Activated naive CD8-positive, alpha-beta T cell treated with anti-CD3 and anti-CD28 coated beads, Interleukin-2, amount 50 U/mL, for 16 hours (primary cell): ENCODE results near the gene HMGA1.

Experiments
- DNase-seq: peaks from one replicate; pipeline ENCODE4 v3.0.0-alpha.2; 2020; ENCODE audit warnings: low read depth, low spot score

HMGA1 gene

DNA sequence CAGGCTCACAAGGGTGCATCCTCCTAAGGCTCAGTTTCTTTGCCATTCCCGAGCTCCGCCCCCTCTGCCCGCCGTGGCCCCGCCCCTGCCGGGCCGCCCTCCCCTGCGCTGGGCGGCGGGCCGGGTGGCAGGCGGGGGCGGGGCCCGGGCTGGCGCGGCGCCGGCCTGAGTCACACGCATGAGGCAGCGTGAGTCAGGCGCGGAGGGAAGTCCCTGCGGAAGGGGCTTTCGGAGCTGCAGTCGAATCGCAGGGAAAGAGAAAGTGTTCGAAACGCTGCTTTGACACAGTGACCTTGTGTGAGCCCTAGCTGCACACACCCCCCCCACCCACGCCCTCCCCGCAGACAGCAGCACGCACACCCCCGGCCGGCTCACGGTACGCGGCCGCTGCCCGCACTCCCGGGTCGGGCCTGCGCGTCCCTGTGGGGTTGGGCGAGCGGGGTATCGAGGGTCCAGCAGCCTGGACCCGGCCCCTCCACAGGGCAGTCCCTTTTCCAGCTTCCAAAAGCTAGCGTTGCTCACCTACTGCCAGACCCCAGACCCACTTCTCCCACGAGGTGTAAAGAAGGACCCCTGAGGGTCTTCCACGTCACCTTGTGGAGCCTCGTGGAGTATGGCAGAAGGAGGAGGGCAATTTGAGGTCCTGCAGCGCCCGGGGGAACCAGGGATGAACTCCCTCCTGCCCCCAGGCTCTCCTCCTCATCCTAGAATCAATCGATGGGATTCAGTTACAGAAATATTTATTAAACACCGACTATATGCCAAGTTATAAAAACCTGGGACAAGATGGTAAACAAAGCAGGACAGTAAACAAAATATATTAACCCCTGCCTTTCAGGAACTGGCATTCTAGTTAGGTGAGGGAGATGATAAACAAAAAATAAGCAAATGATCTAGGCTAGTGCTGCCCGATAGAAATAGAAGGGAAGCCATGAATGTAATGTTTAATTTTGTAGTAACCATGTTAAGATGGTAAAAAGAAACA is 12.4 kb upstream of the HMGA1 start:
- peak; percentile 86 for DNase-seq

DNA sequence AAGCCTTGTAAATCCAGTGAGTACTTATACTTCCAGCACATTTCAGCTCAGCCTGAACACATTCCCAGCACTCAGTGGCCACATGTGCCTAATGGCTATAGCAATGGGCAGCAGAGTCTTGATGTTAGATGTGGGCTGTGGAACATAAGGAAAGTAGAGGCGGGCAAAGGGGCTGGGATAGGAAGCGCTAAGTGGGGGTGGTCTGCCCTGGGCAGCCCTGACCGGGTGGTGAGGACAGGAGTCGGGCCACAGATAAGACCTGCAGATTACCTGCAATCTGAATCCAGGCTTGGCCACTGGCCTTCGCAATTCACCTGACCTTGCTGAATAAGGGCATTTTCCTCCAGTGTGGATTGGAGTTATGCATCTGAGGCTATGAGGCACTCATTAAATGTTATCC is 11.1 kb upstream of the HMGA1 start:
- DNase-seq = no peak

DNA sequence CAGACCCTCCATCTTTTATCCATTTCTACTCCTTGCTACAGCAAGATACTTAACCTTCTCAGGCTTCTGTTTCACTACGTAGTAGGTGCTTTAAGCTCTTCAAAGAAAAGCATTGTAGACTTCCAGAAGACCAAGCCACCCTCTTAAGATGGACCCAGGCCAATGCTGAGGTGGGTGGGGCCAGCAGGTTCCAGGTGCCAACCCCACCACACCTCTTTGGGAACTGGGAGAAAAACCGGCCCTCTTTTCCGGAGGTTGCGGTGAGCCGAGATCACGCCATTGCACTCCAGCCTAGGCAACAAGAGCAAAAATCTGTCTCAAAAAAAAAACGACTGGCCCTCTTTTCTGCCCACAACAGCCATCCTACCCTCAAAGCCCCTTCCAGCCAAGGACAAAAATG is 10.6 kb upstream of the HMGA1 start:
- DNase-seq = no peak

DNA sequence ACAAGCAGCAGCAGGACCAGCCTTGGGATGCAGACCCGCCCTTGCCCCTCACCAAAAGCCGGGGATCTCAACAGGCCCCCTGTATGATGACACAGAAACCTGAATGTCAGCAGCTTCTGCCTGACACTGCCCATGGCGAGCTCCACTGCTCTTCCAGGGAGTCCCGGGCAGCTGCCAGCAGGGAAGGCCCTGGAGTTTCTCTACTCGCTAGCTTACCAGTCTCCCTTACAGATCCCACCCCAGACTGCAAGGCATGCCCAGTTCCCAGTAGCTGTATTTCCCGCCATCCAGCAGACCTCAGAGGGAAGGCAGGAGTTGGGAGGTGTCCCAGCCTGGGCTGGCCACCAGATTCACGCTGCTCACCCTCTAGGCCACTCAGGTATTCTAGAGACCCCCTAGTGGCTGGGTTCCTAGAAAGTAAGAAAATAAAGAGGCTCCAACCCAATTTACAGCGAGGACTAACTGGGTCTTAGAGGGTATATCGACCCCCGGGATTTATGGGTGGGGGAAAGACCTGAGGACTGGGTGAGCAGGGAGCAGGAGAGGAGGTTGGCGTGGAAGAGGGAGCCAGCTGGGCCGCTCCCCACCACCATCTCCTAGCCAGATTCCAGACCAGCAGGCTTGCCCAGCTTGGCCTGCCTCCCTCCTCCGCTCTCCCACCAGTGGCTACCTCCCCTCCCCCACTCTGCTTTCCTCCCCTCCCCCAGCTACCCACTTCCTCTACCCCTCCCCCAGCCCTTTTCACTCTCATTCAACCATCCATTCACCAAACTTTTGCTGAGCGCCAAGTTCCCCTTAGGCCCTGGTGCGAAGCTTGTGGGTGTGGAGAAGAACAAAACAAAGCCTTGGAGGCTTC is 9.7 kb upstream of the HMGA1 start:
- no peak for DNase-seq

DNA sequence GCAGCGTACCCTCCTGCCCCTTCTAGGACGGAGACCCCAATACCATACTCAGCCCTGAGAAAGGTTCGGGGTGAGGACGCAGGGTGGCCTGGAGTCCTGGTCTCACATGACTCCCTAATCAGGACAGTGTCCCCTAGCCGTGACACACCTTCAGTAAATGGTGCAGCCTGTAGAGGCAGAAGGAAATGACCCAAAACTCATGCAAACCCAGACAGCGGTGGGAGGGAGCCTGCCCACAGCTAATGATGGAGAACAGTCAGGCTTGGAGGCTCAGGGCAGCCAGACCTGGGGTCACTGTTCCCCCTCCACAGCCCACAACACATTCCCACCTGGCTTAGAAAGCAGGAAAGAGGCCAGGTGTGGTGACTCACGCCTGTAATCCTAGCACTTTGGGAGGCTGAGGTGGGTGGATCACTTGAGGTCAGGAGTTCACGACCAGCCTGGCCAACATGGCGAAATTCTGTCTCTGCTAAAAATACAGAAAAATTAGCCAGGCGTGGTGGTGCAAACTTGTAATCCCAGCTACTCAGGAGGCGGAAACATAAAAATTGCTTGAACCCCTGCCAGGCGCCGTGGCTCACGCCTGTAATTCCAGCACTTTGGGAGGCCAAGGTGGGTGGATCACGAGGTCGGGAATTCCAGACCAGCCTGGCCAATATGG is 8.8 kb upstream of the HMGA1 start:
- no peak for DNase-seq

DNA sequence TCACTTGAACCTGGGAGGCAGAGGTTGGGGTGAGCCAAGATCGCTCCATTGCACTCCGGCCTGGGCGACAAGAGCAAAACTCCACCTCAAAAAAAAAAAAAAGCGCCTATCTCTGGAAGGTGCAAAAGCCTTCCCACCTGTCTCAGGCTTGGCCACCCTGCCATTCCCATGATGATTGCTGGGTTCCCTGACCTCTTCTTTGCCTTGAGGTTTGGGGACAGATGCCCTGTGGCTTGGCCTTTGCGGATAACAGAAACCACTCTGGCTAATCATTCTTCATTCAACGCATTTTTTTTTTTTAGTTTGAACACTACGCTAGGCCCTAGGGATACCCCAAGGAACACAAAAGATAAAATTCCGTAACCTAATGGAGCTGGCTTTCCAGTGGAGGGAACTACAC is 6.8 kb upstream of the HMGA1 start:
- no peak for DNase-seq

DNA sequence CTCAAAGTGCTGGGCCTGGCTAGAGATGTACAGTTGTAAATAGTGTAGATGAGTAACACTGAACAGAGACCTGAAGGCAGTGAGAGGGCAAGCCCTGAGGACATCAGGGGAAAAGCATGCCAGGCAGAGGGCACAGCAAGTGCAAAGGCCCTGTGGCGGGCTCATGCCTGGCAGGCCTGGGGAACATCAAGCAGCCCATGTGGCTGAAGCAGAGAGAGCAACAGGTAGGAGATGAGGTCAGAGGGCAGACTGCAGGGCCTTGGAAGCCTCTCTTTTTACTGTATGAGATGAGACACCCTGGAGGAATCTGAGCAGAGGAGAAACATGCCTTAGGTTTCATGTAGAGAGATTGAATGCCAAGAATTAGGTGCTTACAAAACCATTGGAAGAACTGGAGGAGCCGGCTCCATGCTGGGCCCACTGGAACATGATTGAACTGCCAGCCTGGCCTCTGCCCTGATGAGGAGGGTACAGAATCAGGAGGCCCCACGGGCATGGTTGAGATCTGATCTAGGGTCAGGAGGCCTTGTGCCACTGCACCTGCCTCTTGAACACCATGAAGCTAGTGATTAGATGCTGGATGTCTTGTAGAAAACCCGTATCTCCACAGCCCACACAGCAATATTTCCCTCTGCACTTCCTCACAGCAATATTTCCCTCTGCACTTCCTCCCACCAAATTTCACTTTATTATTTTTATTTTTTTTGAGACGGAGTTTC is 5.9 kb upstream of the HMGA1 start:
- no peak for DNase-seq

DNA sequence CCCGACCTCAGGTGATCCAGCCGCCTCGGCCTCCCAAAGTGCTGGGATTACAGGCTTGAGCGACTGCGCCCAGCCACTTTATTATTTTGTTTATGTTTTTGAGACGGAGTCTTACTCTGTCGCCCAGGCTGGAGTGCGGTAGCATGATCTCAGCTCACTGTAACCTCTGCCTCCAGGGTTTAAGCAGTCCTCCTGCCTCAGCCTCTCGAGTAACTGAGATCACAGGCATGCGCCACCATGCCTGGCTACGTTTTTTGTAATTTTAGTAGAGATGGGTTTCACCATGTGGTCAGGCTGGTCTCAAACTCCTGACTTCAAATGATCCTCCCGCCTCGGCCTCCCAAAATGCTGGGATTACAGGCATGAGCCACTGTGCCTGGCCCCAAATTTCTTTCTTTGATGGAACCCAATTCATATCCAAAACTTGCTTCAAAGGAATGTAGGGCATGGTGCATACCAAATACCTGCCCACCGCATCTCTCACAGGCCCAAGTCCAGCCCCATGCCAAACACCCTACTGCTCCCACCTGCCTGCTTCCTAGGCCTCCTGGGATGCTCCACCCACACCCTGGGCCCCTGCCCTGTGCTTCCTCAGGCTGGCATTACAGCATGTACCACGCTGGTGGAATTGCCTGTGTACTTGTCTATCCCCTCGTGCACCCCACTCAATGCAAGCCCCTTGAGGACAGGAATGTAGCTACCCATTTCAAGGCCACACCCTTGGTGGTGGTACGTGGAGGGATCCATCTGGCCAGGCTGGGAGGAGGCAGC is 4.9 kb upstream of the HMGA1 start:
- no peak for DNase-seq

DNA sequence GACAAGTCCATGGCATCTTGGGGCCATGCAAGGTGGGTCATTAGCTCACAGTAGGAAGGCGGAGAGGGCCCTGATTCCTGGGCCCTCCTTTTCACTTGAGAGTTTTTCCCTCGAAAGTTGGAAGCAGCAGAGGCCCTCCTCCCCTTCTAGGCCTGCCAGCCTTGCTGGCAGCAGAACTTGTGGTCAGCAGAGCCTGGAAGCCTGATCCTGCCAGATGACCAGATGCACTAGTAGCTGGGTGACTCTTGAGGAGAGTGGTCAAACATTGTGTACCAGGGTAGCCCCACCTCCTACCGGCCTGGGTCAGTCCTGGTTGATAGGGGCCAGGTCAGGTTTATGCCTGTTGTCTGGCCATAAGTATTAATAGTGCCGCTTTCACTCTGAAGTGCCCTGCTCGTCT is 3.8 kb upstream of the HMGA1 start:
- DNase-seq = no peak

DNA sequence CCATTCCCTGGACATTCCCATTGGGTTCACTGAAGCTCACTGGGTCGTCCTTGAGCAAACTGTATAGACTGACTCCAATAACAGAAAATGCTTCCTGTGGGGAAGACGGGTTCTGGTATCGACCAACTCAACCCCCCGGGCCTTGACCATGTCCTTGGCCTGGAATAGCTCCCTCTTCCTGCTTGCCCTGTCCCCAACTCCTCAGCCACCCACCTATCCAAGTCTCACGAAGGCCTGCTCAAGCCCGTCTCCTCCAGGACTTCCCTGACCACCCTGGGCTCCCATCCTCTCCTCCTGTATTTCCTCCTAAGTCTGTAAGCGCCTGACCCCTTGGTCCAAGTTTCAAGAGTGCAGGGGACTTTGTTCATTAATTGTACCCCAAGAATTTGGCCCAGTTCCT is 2.8 kb upstream of the HMGA1 start:
- DNase-seq = no peak

DNA sequence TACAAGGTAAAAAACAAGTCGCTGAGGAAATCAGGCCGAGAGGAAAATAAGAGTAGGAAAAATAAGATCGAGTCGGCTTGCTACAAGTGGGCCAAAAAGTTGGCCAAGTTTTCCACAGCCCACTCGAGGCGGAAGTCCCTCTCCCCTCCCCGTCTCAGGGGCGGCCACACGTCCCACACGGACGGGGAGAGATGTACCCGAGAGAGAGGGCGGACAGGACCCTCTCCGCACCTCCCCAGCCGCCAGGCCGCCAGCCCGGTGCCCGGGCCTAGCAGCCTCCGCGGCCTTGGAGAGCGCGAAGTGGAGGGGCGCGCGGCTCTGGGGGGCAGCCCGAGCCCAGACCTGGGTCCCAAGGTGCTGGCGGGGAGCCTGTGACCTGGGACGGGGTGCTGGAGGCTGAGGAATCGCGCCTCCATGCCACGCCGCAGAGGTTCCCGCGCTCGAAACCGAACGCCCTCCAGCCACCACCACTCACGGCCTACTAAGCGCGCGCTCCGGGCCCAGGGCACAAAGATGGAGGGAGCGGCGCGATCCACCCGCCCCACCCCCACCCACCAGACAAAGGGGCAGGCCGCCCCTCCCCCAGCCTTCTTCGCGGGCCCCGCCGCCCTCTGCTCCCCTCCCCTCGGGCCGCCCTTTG is 1.9 kb upstream of the HMGA1 start:
- DNase-seq = no peak

DNA sequence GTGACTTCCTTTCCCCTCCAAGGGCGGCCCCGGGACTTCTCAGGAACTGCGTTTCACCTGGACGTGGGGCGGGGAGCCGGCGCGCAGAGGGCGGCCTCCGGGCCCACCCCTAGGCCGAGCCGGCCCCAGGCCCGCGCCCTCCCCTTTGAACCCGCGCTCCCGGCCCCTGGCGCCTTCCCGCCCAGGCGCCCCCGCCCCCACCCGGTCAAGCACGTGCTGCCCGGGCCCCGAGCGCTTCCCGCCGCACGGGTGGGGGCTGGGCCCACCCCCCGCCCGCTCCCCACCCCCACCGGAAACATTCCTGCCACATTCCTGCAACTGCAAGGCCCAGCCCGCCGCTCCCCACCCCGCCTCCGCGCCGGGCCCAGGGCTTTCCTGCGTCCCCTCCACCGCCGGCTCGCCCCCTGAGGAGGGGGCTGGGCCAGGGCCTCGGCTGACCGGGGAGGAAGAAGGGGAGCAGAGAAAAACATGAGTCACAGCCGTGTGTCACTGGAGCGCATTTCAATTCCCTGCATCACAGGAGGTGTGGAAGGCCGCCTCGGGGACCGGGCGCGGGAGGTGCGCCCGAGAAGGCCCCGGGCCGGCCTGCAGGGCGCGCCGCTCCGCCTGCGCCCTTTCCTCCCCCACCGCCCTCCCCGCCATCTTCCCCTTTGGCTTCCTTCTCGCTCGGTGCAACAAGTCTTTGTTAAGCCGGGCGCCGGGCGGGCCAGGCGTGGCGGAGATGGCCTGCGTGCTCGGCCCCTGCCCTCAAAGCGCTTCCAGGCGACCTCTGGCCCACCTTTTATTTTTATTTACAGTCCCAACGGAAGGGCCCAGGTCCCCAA is 1.2 kb upstream of the HMGA1 start:
- peak; percentile 33 for DNase-seq

DNA sequence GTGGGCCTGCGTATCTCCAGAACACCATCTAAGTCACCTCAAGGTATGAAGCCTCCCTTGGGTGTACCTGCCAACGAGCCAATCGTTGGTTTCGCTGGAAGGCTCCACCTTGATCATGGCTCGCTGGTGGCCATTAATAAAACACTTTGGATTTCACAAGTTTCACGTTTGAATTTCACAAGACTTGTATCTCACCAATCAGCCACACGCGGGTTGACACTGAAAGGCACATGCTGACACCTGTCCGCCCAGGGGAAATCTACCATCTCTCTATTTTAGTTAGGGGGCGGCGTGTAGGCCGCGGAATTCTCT is 586 bp upstream of the HMGA1 start:
- no peak for DNase-seq

DNA sequence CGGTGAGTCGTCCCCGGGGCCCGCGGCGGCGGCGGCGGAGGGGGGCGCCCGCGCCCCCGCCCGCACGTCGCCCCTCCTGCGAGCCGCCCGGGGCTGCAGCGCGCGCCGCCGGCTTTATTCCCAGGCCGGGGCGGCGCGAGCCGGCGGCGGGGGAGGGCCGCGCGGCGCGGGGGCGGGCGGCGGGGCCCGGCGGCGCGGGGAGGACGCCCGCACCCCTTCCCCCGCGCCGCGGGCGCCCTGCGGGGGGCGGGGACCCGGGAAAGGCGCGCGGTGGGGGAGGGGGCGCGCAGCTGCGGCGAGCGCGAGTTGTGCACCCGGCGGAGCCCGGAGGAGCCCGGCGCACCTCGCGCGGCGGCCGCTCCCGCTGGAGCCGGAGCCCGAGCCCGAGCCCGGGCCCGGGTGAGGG is 646 bp downstream of the HMGA1 start:
- no peak for DNase-seq

DNA sequence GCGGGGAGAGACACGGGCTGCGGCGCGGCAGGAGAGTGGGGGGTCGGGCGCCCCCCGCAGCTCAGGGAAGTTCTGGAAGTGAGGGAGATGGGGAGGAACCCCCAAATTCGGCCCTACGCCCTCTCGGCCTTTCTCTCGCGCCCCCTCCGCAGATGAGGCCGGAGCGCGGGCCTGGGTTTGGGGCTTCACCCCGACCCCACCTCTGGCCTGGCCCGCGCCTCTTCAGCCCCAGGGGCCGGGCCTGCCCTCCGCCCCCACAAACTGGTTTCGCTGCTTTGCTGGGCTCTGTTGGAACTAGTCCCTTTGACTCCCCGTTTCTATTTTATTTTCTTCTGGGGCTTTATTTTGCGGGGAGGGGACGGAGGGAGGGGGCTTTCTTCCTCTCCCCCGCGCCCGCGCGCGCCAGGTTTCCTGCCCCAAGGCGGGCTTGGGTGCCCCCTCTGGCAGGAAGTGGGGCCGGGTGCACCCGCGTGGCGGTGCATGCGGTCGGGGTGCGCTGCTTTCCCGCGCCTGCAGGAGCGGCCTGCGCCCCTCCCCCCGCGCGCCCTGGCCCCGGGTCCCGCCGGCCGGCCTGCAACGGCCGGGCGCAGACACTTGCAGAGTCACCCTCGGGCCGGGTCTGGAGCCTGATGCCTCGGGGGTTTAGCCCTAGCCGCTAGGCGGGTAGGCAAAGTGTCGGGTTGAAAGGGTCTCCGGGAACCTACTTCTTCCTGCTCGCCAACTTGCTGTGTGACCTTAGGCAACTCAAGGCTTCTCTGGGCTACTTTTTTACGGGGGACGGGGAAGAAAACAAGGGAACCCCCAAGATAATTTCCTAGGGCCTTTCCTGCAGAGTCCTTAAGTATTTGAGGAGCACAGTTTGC is 1.3 kb downstream of the HMGA1 start:
- DNase-seq = peak; percentile 63

DNA sequence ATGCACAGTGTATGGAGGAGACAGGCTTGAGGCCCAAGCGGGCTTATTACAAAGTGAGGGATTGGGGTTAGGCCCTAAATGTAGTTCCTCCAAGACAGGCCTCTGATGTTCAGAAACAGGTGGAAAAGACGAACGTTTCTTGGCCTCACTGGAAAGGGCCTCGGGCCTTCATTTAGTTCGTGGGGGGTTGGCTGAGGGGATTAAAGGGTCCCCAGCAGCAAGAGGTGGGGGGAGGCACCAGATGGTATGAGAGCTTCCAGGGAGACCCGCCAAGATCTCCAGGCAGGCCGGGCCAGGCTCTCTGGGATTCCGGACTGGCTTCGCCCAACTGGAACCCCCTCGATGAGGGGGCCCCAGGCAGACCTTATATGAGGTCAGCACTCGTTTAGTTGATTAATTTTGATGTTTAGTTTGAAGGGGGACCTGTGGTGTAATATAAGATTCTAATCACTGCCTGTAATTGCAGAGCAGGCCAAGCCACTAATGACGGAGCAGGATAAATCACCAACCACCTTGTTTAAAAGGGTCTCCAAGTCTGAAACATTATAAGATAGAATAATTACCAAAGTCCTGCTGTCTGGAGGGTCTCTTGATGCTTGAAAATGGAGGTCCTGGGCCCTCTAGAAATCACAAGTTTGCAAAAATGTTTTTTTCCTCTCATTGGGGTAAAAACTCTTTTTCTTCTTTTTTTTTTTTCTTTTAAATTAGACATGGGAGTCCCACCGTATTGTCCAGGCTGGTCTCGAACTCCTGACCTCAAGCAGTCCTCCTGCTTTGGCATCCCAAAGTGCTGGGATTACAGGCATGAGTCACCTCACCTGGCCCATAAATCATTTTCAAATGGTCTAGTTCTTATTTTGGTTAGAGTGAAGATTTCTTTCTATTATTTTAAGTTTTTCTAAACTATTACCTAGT is 2.2 kb downstream of the HMGA1 start:
- no peak for DNase-seq

DNA sequence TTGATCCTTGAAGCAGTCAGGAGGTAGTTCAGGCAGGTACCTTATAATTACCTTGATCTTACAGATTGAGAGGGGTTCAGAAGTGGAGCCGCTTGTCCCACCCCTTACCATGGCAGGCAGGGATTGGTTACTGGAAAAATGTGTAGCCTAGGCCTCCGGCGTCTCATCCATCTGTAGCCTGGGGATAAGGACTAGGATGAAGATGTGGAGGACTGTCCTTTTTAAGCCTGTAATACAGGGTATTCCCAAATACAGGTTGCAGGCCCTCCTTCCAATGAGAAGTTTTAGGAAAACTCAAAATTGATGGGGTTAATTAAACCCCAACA is 2.8 kb downstream of the HMGA1 start:
- no peak for DNase-seq

DNA sequence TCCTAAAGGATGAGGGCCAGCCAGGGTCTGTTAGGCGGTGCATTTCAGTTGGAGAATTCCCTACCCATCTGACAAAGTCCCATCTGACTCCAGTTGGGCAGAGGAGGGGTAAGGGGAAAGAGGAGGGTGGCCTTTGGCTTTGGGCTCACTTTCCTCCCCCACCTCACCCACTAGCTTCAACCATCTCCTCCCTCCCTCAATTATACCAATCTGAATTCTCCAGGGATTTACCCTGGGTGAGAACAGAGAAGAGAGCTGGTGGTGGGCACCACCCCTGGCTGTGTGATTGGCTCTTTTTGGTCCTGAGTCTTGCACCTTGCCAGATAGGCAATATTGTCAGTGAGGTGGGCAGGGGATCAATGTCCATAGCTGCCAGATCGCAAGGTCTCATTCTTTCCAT is 3.2 kb downstream of the HMGA1 start:
- no peak for DNase-seq
